ENCODE measurements around the gene TMEM178B. TPM values are rescaled to one million over a fixed set of nuclear protein-coding genes. Genes with fewer than 3 reads are reported as not detected.

Gene TMEM178B
- total and polyA plus RNA-seq, 10 of the 15 experiments (the other 5 are each of a cell fraction or from before 2014, with no cell fraction given), result 0.01 to 1.1 (median 0.04) TPM; not detected in 2

DNA sequence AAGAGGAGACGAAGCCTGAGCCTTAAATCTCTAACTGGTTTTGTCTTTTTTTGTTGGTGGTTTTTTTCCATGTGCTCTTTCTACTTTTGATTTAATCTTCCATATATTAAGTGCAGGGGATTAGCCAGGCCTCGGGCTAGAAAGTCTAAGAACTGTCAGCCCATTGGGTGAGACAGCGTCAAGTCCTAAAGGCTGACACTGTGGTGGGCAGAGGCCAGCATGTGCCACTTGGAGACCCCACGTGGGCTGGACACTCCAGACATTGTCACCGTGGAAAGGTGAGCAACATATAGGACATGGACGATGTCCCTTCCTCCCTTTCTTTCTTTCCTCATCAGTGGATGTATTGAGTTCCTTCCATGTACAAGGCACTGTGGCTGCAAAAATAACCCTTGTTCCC is 129.3 kb downstream of the TMEM178B start:
- no peak overlapping the region for H2AFZ ChIP-seq (ENCODE audit: control insufficient read depth, low read depth, low read length)
- no TSS peak for BruUV-seq (replicated peaks)
- H4K20me1 ChIP-seq (ENCODE audit: control insufficient read depth, insufficient read depth), result no peaks in the 10 kb centered on the region
- H3K36me3 ChIP-seq (ENCODE audit: control insufficient read depth in 2 of 2, insufficient read depth in 2 of 2, low read length in 1 of 2), result no peaks in the 10 kb centered on the region
- intact Hi-C loops (cut with micrococcal nuclease; ENCODE audit: unreplicated experiment) (no loop called here), in situ Hi-C loops (cut with MboI) (loop anchor here (25.0 kb wide), 1 partner anchor 391 kb away; no protein-coding TSS in a partner anchor)
- DNase-seq (ENCODE audit: low read depth, low spot score) (no peak), ATAC-seq (no peak), FAIRE-seq (no peak)
- no peak overlapping the region for H3K9ac ChIP-seq (ENCODE audit: control insufficient read depth, insufficient read depth, low read length)
- WGBS (ENCODE audit: insufficient coverage, insufficient replicate concordance, low lambda C conversion rate, missing lambda C conversion rate), result 46% methylated on average over 6 of the region's 6 CpGs
- SMC1A ChIA-PET (ENCODE audit: uncharacterized antibody, unreplicated experiment), result interaction anchor here (1.0 kb wide), 1 partner anchor 17 kb away, joined by 3 read pairs; no protein-coding TSS in a partner anchor
- no peaks in the 10 kb centered on the region for H3K79me2 ChIP-seq (ENCODE audit: control insufficient read depth, insufficient read depth, low read length)
- H3K4me1 ChIP-seq (ENCODE audit: control insufficient read depth, insufficient read depth, low read length), result no peaks in the 10 kb centered on the region
- H3K4me3 ChIP-seq, result no peak overlapping the region
- H3K9me3 ChIP-seq (replicated peaks; ENCODE audit: control insufficient read depth, insufficient read depth, low read length), result no peaks in the 10 kb centered on the region
- RAD21 ChIA-PET (ENCODE audit: unreplicated experiment), result no interaction called here
- H3K27ac ChIP-seq (ENCODE audit: control insufficient read depth, insufficient read depth), result no peak overlapping the region
- H3K4me2 ChIP-seq (ENCODE audit: control insufficient read depth, insufficient read depth), result no peak overlapping the region
- POLR2A ChIA-PET, result no interaction called here
- TF ChIP-seq POLR2AphosphoS5 (IDR thresholded peaks at IDR 0.05; ENCODE audit: low read length) (no peak), SMAD5 (IDR thresholded peaks at IDR 0.05; ENCODE audit: low read depth) (no peak), EED (IDR thresholded peaks at IDR 0.05; ENCODE audit: low read depth) (no peak), RCOR1 (conservative IDR thresholded peaks at IDR 0.05; ENCODE audit: low read depth, low read length) (no peak), MXI1 (IDR thresholded peaks at IDR 0.05; ENCODE audit: low read depth, low read length) (no peak), ZBED1 (IDR thresholded peaks at IDR 0.05; ENCODE audit: borderline replicate concordance) (no peak), ATF7 (IDR thresholded peaks at IDR 0.05; ENCODE audit: low read depth) (no peak), TBL1XR1 (IDR thresholded peaks at IDR 0.05; ENCODE audit: low read depth, low read length) (no peak), BRCA1 (IDR thresholded peaks at IDR 0.05; ENCODE audit: low read depth, low read length) (no peak), ZNF207 (IDR thresholded peaks at IDR 0.05; ENCODE audit: borderline replicate concordance) (no peak), SUZ12 (IDR thresholded peaks at IDR 0.05; ENCODE audit: unreplicated experiment) (no peak), BACH1 (IDR thresholded peaks at IDR 0.05; ENCODE audit: borderline replicate concordance) (no peak), CEBPB (IDR thresholded peaks at IDR 0.05; ENCODE audit: borderline replicate concordance in 1 of 2, low read depth in 2 of 2, low read length in 2 of 2) (no peak), SMC3 (IDR thresholded peaks at IDR 0.05; ENCODE audit: borderline replicate concordance, low read length) (no peak)
- TF ChIP-seq, protein P1, sequence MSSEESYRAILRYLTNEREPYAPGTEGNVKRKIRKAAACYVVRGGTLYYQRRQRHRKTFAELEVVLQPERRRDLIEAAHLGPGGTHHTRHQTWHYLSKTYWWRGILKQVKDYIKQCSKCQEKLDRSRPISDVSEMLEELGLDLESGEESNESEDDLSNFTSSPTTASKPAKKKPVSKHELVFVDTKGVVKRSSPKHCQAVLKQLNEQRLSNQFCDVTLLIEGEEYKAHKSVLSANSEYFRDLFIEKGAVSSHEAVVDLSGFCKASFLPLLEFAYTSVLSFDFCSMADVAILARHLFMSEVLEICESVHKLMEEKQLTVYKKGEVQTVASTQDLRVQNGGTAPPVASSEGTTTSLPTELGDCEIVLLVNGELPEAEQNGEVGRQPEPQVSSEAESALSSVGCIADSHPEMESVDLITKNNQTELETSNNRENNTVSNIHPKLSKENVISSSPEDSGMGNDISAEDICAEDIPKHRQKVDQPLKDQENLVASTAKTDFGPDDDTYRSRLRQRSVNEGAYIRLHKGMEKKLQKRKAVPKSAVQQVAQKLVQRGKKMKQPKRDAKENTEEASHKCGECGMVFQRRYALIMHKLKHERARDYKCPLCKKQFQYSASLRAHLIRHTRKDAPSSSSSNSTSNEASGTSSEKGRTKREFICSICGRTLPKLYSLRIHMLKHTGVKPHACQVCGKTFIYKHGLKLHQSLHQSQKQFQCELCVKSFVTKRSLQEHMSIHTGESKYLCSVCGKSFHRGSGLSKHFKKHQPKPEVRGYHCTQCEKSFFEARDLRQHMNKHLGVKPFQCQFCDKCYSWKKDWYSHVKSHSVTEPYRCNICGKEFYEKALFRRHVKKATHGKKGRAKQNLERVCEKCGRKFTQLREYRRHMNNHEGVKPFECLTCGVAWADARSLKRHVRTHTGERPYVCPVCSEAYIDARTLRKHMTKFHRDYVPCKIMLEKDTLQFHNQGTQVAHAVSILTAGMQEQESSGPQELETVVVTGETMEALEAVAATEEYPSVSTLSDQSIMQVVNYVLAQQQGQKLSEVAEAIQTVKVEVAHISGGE (CRISPR knock-in tag; IDR thresholded peaks at IDR 0.05), result no peak
- H3K27me3 ChIP-seq (replicated peaks in 1 of 2; ENCODE audit: control insufficient read depth in 2 of 2, insufficient read depth in 2 of 2, low read length in 1 of 2), result no peaks in the 10 kb centered on the region
- CTCF ChIA-PET, result no interaction called here

Measured in GM12878 (cell line).